GM19328 (cell line): ENCODE measurements around the gene PKP4.
"Not testable (repeated sequence)": the region's sequence is repeated elsewhere in the genome, so short reads cannot be mapped to it uniquely, and the experiment has no call there.

ENCODE experiments used
- ATAC-seq: cut with Tn5 transposase; IDR thresholded peaks from one replicate; pipeline ENCODE4 v1.9.1; 2021; ENCODE audit warnings: mild to moderate bottlenecking, moderate library complexity; ENCODE audit not compliant: unreplicated experiment

The PKP4 gene

DNA sequence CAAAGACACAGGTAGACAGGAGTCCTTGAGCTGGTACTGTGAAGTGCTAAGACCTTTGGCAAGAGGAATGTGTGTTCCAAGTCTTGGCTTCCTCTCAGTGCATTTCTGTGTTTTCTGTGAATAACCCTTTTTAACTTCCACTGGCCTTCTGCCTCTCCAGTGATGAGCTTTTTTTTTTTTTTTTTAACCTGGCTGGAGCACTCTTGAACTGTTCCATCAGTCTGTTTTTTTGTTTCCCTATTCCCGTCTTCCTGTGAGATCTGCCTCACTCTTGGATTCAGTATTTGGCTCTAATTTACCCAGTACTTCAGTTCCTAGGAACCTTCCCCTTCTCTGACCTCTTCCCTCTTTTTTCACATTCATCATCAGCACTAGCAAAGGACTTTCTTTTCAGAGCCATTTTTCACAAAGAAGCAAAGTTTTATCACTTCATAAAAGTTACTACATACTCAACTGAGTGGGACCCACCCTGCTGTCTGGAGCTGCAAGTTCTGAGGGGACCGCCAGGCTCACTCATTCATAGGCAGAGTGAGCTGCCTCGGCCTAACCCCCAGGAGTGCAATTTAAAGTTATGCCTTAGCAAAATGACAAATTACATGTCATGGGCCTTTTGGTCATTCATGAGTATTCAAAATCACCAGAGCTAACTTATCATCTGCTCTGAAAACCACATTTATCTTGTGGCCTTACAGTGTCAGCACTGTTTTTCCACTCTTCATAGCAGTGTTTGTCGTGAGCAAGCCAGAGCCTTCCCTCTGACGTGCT lies 211.4 kb downstream of the PKP4 start:
- no peak for ATAC-seq

DNA sequence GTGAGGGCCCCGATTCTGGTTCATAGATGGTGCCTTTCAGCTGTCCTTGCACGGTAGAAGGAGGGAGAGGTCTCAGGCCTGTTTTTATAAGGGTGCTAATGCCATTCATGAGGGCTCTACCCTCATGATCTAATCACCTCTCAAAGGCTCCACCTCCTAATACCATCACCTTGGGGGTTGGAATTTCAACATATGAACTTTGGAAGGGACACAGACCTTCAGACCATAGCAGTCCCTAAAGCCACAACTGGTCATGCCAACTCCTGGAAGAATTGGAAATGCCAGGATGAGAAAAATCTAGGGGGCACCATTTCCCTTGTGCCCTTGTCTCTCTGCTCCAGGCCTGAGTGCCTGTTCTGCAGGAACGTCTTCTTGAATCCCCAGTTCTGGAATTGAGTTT lies 213.5 kb downstream of the PKP4 start:
- no peak for ATAC-seq

DNA sequence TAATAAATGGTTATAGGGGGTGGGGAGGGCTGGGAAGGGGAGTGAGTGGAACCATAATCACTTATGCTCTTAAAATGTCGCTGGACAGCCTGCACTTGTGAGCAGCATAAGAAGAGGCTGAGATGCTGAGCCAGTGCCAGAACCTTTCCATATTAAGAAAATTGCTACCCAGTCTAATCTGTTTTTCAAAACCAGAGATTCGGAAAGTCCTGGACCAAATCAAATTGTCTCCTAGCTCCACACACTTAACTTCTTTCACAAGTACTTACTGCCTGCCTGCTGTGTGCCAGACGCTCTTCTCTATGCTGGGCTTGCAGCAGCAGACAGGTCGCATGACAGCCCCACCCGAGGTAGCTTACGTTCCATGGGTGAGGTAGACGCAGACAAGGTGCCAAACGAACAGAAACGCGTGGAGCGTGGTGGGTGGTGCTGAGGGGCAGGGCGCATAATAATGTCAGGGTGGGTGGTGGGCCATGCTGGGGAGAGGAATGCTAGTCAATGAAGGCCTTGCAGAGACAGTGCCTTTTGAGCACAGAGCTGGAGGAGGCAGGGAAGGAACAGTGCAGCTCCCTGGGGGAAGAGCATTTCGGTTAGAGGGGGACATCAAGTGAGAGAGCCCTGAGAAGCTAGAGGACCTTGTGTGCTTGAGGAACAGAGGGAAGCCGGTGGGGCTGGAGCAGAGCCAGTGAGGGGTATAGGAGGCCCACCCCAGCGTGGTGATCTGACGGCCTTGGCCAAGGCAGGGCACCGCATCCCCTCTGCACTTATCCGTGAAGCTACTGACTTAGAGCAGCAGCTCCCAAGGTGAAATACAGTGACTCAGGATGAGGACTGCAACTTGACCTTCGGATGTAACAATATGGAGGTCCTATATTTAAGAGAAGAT lies 214.9 kb downstream of the PKP4 start:
- ATAC-seq, result no peak

DNA sequence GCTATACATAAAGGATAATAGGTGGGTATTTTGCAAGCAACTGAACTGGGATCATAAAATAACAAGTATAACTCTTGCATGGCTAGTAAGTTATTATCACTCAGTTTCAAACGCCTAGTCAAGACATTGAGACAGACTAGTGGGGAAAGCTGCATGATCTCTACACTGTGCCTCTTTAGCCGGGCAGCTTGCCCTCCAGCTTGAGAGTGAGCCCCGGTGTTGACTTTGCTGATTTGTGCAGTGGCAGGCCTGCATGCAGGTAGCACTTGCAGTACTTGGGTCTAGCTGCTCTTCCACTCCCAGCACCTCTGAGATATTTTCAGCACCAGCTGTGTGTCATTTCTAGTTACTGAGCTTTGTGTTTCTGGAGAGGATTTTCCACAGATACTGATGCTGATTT lies 219.5 kb downstream of the PKP4 start:
- ATAC-seq, result no peak

DNA sequence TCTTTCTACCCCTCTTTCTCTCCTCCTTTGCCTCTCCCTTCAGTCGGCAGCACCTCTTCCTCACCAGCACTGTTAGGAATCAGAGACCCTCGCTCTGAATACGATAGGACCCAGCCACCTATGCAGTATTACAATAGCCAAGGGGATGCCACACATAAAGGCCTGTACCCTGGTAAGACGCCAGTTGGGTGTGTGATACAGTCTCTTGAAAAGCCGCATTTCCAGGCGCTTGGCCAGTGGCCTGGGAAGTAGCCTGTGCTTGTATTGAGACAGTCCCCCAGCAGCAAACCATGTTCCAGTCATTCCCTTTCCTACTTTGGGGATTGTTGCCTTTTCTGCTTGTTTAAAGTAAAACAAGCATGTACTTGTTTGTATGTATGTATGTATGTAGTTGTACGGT lies 219.9 kb downstream of the PKP4 start:
- ATAC-seq, result no peak

DNA sequence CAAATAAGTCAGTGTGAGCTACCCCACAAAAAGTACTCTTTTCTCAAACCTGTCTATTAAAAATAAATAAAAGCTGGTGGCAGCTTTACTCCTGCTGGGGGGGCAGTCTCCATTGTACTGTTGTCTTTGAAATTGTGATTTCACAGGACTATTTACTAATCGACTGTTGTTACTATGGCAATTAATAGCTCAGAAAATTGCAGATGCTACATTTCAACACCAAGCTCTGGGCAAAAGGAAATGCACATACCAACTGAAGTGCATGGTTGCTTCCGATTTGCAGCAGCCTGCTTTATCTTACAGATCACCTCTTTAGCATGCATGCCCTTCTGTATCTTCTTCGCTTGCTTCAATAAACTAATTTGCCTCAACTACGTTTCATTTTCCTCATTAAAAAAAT lies 220.8 kb downstream of the PKP4 start:
- ATAC-seq, result no peak

DNA sequence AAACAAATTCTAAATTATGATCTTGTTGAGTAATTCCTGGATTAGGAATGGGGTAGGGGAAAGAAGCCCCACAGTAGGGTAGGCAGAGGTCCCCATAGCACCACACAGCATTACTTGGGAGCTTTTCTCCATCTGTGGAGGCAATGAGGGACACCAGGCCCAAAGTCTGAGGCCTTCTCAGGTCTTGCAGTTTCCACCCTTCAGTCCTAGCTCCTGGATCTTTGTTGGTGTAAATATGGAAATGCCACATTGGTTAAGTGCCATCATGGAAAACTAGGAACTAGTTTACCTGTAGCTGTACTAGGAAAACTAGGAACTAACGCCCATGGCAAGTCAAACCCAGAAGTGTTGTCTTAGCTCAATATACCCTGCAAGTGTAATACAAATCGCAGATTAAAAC lies 225.1 kb downstream of the PKP4 start:
- ATAC-seq, result no peak

DNA sequence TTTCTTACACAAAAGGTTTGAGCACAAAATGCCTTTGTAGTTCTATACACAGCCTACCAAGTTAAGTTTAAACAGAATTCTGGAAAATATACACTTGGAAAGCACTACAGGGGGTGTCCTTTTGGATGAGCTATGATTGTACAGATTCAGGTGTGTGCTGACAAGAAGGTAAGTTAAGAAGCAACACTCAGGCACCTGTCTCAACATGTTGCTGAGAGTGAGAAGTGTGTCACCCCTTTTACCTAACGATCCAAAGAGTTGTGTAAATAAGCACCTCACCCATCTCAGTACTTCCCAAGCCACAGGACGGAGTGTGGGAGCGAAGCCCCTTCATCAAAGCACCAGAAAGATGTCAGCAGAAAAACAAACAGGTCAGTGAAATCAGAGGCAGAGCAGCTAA lies 228.9 kb downstream of the PKP4 start:
- ATAC-seq, result no peak

DNA sequence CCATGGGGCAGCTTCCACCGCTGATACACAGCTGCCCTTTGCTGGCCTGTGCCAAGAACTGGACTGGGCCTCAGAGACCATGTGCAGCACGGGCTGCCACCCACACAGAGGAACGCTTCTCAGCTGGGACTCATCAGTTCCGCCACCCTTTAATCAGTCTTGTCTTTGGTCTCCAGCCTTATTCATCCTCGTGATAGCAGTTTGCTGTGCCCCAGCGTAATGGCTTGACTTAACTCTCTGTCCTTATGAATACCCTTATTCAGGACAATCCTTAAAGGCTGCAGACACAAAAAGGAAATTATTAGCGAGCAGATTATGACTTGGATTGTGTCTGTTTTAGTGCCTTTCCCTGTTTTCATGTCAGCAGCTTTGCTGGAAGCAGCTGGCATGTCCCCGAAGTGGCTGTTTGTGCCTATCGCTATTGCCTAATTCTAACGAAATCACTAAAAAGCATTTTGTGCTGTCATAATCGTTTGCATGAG lies 229.5 kb downstream of the PKP4 start:
- ATAC-seq, result no peak

DNA sequence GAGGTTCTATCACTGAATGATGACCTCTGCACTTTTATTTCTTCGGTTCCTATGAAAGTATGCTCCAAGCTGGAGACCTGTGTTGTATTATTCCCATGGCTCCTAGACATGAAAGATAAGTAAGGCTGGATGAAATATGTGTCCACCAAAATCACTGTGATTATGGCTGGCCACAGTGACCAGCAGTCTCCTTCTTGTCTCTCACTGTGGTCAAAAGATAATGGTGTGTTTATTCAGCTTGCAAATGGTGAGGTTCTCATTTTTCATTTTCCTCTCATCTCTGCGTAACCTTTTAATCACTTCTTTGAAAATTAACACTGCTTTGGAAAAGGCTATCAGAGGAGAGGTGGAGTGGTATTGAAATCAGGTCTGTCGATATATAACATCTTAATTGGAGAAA lies 230.6 kb downstream of the PKP4 start:
- ATAC-seq, result no peak

DNA sequence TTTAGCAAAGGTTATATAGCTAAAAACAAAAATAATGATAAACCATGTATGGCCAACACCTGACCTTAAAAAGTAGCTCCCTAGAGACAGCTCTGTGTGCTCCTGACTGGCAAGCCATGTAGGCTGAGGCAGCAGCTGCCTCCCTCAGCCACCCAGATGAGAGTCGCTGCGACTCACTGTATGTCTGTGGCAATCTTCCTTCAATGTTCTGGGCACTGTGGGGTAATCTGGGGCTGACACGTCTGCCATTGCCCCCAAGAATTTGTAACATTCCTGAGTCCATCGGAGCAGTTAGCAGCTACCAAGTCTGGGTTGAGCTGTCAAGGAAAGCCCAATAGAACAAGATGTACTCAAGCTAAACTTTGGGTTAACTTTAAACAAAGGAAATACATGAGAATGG lies 232.0 kb downstream of the PKP4 start:
- no peak for ATAC-seq

DNA sequence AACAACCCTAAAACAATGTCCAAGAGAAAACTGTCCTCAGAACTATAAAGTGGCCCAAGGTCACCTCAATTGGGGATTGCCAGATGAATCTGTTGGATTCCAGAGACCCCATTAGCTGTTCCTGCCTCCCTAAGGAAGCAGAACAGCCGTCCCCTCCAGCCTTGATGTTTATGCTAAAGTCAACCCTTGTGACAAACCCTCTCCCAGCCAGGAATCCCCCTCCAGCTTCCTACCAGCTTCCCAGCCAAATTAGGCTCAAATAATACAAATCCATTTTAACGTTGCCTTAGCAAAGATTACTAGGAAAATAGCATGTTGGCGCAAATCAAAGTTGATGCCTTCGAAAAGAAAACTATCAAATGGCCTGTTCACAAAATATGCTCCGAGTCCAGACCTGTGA lies 232.6 kb downstream of the PKP4 start:
- no peak for ATAC-seq

DNA sequence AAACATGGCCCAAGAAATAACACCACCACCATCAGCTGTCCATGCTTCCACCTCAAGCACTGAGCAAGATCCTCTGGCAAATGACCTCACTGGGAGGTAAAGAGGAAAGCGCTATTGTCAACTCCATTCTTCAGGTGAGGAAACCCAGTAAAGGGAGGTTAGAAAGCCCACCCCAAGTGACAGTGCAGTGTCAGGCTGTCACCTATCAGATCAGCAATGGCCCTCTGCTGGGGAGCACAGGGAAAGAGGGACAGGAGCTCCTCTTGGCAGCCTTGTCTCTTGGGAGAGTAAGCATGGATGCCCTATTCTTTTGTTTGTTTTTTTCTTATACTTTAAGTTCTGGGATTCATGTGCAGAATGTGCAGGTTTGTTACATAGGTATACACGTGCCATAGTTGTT lies 234.1 kb downstream of the PKP4 start:
- ATAC-seq, result no peak

DNA sequence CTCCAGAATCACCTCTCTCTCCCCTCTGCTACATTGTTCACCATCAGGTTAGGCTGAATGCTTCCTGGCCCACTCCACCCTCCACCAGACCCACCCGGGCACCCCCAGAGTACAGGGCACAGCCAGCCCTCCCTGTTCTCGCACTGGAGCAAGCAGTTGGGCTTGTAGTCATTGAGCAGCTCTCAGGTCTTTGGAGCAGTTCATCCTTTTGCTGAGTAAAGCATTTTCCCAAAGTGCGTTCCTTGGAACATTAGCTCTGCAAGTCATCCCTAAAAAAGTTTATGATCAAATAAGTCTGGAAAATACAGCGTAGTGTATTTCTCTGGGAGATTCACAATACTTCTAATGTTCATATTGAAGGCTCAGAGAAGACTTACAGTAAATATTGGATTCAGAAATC lies 234.9 kb downstream of the PKP4 start:
- ATAC-seq, result no peak

DNA sequence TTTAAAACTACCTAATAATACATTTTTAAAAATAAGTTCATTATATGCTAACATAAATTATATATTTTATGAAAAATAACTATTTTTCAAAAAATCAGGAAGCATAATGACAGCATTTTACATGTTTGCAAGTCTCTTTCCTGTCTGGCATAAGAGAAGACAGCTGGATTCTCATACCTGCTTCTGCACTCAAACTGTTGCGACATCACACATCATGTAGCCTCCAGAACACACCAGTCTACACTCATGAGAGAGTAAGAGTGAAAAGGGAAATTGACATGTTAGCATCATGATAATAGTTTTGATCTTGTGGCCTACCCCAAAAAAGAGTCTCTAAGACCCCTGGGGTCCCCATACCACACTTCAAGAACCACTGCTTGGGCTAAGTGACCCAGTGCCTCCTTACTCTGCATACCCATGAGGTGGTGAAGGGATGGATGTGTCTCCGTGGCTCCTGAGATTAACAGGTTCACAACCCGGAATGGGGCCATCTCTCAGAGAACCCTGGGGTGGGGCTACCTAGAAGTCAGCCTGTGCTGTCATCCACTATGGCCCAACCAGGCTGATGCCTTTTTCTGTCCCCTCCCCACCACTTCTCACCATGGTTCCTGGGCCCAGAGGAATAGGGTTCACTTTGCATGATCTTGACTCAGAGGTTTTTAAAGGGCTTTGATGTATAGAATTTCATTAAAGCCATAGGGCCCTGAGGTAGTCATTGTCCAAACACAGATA lies 235.8 kb downstream of the PKP4 start:
- no peak for ATAC-seq

DNA sequence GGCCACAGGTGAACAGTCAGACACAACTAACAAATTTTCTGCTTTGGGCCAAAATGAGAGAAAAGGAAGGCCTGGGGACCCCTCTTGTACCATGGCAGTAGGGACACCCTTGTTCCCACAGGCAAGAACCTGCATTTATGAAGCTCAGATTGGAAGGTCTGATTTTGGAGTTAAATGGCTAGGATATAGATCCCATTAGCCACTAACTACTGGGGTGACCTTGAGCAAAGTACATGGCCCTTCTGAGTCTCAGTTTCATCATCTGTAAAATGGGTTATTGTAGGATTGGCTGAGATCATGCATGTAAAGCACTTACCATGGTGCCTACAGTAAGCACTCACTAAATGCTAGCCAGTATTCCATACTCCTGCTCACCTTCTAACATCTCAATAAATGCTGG lies 236.7 kb downstream of the PKP4 start:
- ATAC-seq, result no peak

DNA sequence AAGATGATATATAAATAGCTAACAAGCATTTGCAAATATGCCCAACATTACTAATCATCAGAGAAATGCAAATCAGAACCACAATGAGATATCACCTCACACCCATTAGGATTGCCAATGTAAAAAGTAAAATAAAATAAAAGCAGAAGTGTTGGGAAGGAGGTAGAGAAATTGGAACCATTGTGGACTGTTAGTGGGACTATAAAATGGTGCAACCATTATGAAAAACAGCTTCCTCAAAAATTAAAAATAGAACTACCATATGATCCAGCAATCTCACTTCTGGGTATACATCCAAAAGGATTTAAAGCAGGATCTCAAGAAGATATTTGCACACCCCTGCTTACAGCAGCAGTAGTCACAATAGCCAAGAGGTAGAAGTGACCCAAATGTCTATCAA lies 238.6 kb downstream of the PKP4 start:
- ATAC-seq, result no peak

DNA sequence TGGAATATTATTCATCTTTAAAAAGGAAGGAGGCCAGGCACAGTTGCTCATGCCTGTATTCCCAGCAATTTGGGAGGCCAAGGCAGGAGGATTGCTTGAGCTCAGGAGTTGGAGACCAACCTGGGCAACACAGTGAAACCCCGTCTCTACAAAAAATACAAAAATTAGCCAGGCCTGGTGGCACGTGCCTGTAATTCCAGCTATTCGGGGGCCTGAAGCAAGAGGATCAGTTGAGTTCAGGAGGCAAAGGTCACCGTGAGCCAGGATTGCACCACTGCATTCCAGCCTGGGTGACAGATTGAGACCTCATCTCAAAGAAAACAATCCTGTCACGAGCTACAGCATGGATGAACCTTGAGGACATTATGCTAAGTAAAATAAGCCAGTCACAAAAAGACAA lies 239.0 kb downstream of the PKP4 start:
- not testable (repeated sequence) for ATAC-seq

DNA sequence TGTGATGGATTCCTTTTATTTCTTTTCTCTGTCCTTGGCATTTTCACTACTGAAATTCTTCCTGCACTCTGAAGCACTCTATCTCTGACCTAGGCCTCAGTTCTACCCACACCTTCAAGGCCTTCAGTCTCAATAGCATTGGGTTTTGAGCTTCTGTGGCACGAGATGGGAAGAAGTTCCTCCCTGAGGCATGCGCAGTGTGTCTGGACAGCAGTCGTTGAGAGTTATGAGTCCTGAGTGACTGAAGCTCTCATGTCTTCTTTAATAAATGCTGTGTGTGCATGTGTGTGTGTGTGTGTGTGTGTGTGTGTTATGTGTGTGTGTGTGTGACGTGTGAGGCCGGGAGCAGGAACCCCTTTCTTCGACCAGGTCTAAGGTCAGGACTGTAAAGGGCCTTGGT lies 242.6 kb downstream of the PKP4 start:
- no peak for ATAC-seq

DNA sequence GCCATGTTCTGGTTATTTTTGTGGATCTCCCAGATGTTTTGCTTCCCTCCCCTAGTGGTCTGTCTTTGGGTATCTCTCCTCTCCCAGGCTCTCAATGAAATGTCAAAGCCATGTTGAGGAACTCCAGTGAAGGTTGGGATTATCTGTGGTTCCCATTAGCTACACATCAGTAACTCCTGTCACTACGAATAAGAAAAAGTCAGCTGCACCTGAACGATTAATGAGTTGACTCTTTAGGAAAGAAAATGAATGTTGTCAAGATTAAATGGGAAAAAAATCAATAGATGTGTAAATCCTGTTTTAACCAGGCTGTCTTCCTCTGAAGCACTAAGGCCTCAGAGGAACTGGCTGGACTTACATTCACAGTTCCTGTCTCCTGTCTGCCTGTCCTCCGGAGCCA lies 244.3 kb downstream of the PKP4 start:
- ATAC-seq, result no peak

DNA sequence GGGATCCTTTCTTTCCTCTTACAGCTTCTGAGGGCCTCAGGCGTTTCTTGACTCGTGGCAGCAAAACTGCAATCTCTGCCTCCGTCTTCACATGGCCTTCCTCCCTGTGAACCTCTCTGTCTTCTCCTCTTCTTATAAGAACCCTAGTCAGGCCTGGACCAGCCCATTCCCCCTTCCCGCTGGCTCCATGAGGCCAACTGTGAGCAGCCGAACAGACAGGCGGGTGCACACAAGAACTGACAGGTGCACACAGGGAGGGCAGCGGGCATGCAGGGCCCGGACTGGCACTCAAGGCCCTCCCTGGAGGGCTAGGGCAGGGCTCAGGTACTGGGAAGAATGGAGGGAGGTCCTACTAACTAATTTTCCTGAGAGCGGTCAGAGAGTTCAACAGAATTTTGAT lies 246.0 kb downstream of the PKP4 start:
- no peak for ATAC-seq
